Gastroesophageal sphincter (tissue), 4 donors: ENCODE data around the gene CRB3. TPM values are rescaled to one million over a fixed set of nuclear protein-coding genes. Genes with fewer than 3 reads are reported as not detected.

Experiments
- ATAC-seq: fragments of 150-250 bp; one replicate; pipeline ENCODE4 v1.9.1; 2016; ENCODE audit warnings: mild to moderate bottlenecking, moderate library complexity
- H3K27ac ChIP-seq, 4 donors: fragments of 200-600 bp; sonication (generic) in 3 of 4; 1 replicate in 3 of 4; 2 replicates in 1 of 4; pipeline ENCODE4 v1.5.1; 2016 to 2019
- H3K27me3 ChIP-seq: fragments of 200-600 bp; sonication (generic); one replicate; pipeline ENCODE4 v1.5.1; 2019
- H3K36me3 ChIP-seq, 2 donors: fragments of 200-600 bp; sonication (generic); one replicate each; pipeline ENCODE4 v1.5.1; 2019; ENCODE audit warnings: control low read depth in 1 of 2
- H3K4me1 ChIP-seq, 3 donors: fragments of 200-600 bp; sonication (generic); 1 replicate in 2 of 3; 2 replicates in 1 of 3; pipeline ENCODE4 v1.5.1; 2016 to 2019; ENCODE audit warnings: control low read depth in 2 of 3
- H3K4me3 ChIP-seq, 2 donors: fragments of 200-600 bp; sonication (generic); one replicate each; pipeline ENCODE4 v1.5.1; 2019; ENCODE audit warnings: mild to moderate bottlenecking in 1 of 2, moderate library complexity in 1 of 2
- H3K9me3 ChIP-seq, 3 donors: fragments of 200-600 bp; sonication (generic); one replicate each; pipeline ENCODE4 v1.5.1; 2017 to 2019; ENCODE audit warnings: control low read depth in 2 of 3
- EP300 ChIP-seq: sonication (generic); formaldehyde crosslinking; IDR thresholded peaks from one replicate; pipeline ENCODE4 v1.6.1; 2017; ENCODE audit warnings: antibody characterized with exemption, mild to moderate bottlenecking
- POLR2A ChIP-seq, 2 donors: fragments of 450-650 bp; IDR thresholded peaks; one replicate each; pipeline ENCODE4 v1.6.1; 2017; ENCODE audit warnings: antibody characterized with exemption in 2 of 2, mild to moderate bottlenecking in 2 of 2, moderate library complexity in 1 of 2
- POLR2AphosphoS5 ChIP-seq: sonication (generic); formaldehyde crosslinking; IDR thresholded peaks from one replicate; pipeline ENCODE4 v1.6.1; 2017; ENCODE audit warnings: antibody characterized with exemption
- WGBS, 2 donors: methylation state at CpG; one replicate each; pipeline ENCODE4 v1.1.5; 2018; ENCODE audit warnings: low coverage in 1 of 2; 5-methylcytosine and 5-hydroxymethylcytosine counted together
- total RNA-seq, 4 donors: library from RNA; depleted of rRNA; stranded (reverse); fragments of >200 nt; gene quantifications; one replicate each; pipeline ENCODE4 v1.1.0, GENCODE V29; 2016
- TF ChIP-seq, protein P1 (sequence below), 4 experiments: fragments of 200-600 bp in 2 of 4; fragments of 450-650 bp in 2 of 4; sonication (generic) in 1 of 4; IDR thresholded peaks; one replicate each; pipeline ENCODE4 v1.5.1; 2017 to 2019; ENCODE audit warnings: antibody characterized with exemption in 4 of 4, mild to moderate bottlenecking in 2 of 4, moderate library complexity in 2 of 4

CRB3 gene
- total RNA-seq, 4 donors from 2014 or later, result 0.85 to 6.2 (median 1.6) TPM; not detected in 1

- Histone ChIP-seq H3K4me3 (no peak overlapping the region), H3K27ac (no peak overlapping the region), H3K27me3 (no peaks in the 10 kb centered on the region), H3K9me3 (peaks cover 0 to 22% (median 0%) of the 10 kb centered on the region in 3 donors), H3K36me3 (peaks cover 0 to 66% of the 10 kb centered on the region in 2 donors), H3K4me1 (peaks cover 0 to 24% (median 6%) of the 10 kb centered on the region in 3 donors)
- no peak for ATAC-seq
- TF ChIP-seq POLR2A (IDR thresholded peaks at IDR 0.05), result no peak
- TF ChIP-seq, protein P1, sequence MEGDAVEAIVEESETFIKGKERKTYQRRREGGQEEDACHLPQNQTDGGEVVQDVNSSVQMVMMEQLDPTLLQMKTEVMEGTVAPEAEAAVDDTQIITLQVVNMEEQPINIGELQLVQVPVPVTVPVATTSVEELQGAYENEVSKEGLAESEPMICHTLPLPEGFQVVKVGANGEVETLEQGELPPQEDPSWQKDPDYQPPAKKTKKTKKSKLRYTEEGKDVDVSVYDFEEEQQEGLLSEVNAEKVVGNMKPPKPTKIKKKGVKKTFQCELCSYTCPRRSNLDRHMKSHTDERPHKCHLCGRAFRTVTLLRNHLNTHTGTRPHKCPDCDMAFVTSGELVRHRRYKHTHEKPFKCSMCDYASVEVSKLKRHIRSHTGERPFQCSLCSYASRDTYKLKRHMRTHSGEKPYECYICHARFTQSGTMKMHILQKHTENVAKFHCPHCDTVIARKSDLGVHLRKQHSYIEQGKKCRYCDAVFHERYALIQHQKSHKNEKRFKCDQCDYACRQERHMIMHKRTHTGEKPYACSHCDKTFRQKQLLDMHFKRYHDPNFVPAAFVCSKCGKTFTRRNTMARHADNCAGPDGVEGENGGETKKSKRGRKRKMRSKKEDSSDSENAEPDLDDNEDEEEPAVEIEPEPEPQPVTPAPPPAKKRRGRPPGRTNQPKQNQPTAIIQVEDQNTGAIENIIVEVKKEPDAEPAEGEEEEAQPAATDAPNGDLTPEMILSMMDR (IDR thresholded peaks at IDR 0.05), result no peak
- no peak for TF ChIP-seq POLR2AphosphoS5
- no peak for TF ChIP-seq EP300
- 82 to 100% methylated on average over 3 to 5 of the region's 15 CpGs for WGBS, 2 donors
Observed at GRCh38 chr19:6455924-6456323, 8.1 kb upstream of the CRB3 start.

GRCh38 chr19:6457958-6458694 is 5.9 kb upstream of the CRB3 start:
- 32 to 100% methylated on average over 4 to 5 of the region's 17 CpGs for WGBS, 2 donors
- Histone ChIP-seq H3K36me3 (peaks cover 0 to 44% of the 10 kb centered on the region in 2 donors), H3K4me1 (peaks cover 0 to 24% (median 6%) of the 10 kb centered on the region in 3 donors), H3K9me3 (peaks cover 0 to 19% (median 0%) of the 10 kb centered on the region in 3 donors), H3K27ac (peak overlapping the region in 3 of 4 donors; percentile 89 to 94 (median 93)), H3K27me3 (peaks cover 5% of the 10 kb centered on the region), H3K4me3 (peak overlapping the region in 1 of 2 donors; percentile 94)
- ATAC-seq, result no peak
- no peak for TF ChIP-seq EP300
- TF ChIP-seq POLR2A (IDR thresholded peaks at IDR 0.05), result no peak
- TF ChIP-seq, protein P1 (IDR thresholded peaks at IDR 0.05), result no peak
- no peak for TF ChIP-seq POLR2AphosphoS5

DNA sequence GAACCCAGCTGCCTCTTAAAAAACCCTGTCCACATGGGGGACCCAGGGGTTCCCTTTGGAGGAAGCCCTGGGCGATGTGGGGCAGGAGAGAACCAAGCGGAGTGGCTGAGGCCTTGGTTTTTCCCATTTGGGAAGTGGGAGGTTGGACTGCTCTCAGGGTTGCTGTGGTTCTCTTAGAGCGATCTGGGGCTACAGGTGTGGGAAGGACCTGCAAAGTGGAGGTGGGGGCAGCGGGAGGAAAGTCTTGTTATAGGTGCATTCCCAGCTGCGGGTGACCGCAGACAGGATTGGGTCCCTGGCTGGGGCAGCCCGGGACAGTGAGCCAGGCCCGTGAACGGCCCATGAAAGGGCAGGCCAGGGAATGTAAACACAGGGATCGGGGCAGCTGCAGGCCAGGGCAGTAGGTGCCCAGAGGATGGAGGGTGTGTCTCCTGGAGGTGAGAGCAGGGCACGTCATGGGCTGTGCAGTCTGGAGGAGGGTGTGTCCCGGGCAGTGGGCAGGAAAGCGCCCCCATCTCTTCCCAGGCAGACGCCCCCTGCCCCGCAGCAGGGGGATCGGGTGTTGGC is 5.3 kb upstream of the CRB3 start:
- H3K9me3 ChIP-seq, result peaks cover 0 to 12% (median 0%) of the 10 kb centered on the region in 3 donors
- H3K27me3 ChIP-seq, result peaks cover 11% of the 10 kb centered on the region
- peak overlapping the region; percentile 37 to 94 (median 91) for H3K27ac ChIP-seq
- TF ChIP-seq POLR2AphosphoS5, result no peak
- no peak for TF ChIP-seq POLR2A (IDR thresholded peaks at IDR 0.05)
- TF ChIP-seq, protein P1 (IDR thresholded peaks at IDR 0.05), result no peak
- no peak for TF ChIP-seq EP300
- no peak for ATAC-seq
- H3K4me1 ChIP-seq, result peaks cover 0 to 24% (median 6%) of the 10 kb centered on the region in 3 donors
- peak overlapping the region; percentile 54 to 94 for H3K4me3 ChIP-seq
- 50 to 60% methylated on average over 1 to 3 of the region's 16 CpGs for WGBS, 2 donors
- peaks cover 0 to 37% of the 10 kb centered on the region in 2 donors for H3K36me3 ChIP-seq

DNA sequence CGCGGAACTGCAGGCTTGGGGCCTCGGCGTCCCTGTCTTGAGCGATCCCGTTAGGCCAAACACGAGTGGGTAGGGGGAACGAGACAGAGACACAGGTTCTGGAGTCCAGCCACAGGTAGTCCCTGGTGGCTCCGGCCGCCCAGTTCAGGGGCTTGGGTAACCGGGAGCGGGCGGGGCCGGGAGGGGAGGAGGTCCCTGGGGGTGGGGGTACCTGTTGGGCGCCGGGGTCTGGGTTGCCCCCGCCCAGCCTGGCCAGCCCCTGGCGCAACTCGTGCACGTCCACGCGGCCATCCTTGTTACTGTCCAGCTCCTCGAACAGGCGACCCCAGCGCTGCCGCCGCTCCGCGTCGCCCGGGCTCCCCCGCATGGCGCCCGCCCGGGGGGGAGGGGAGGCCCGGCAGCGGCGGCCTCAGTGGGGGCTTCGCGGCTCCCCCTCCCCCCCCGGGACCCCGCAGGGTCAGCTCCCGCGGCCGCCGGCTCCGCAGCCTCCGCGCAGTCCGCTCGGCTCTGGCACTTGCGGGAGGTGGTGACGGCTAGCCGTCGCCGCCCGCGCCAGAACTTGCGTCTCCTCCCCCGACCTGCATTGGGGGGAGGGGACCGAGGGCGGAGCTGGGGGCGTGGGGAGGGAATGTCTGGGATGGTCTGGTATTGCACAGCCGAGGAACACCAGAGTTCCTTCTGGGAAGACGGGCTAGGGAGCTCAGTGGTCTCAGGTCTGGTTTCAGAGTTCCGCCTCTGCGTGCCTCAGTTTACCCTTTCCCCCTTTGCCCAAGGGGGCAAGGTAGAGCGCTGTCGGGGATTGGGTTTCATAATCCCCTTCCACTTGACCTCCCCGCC is 4.6 kb upstream of the CRB3 start, which contains the start of gene SLC25A23:
TSS of gene SLC25A23 (minus strand) at position 531 of the 837 bp plus-strand sequence. CDS start at position 367, 164 bp downstream.
- WGBS, 2 donors, result 0 to 5% methylated on average over 2 to 8 of the region's 70 CpGs
- peak; percentile 24 to 43 for TF ChIP-seq POLR2A (IDR thresholded peaks at IDR 0.05)
- no peak for TF ChIP-seq EP300
- TF ChIP-seq POLR2AphosphoS5, result no peak
- TF ChIP-seq, protein P1 (IDR thresholded peaks at IDR 0.05), result no peak
- Histone ChIP-seq H3K27ac (peak within 1 kb of the TSS; percentile 75 to 94 (median 91)), H3K9me3 (peaks cover 0 to 5% (median 0%) of the 10 kb centered on the region in 3 donors), H3K4me3 (peak within 1 kb of the TSS; percentile 54 to 94), H3K36me3 (peaks cover 0 to 30% of the 10 kb centered on the region in 2 donors), H3K27me3 (peaks cover 18% of the 10 kb centered on the region), H3K4me1 (peaks cover 0 to 30% (median 10%) of the 10 kb centered on the region in 3 donors)
- peak; percentile 71 for ATAC-seq
